Measurements from ENCODE around the gene TSPOAP1.

The TSPOAP1 gene

GRCh38 chr17:58338841-58339754 lies 10.5 kb upstream of the TSPOAP1 start:
- DNase-seq, result peak; percentile 97

- DNase-seq, result peak; percentile 28
Measured at GRCh38 chr17:58338454-58338840, 9.9 kb upstream of the TSPOAP1 start.

GRCh38 chr17:58337600-58338453 lies 9.2 kb upstream of the TSPOAP1 start:
- DNase-seq, result peak; percentile 99

GRCh38 chr17:58337210-58337599 lies 8.6 kb upstream of the TSPOAP1 start:
- no peak for DNase-seq

GRCh38 chr17:58336456-58337209 lies 8.0 kb upstream of the TSPOAP1 start:
- no peak for DNase-seq

GRCh38 chr17:58335779-58336455 lies 7.3 kb upstream of the TSPOAP1 start:
- DNase-seq, result no peak

- no peak for DNase-seq
Measured at GRCh38 chr17:58335061-58335731, 6.6 kb upstream of the TSPOAP1 start.

GRCh38 chr17:58334661-58335060 lies 6.1 kb upstream of the TSPOAP1 start:
- DNase-seq, result no peak

GRCh38 chr17:58334256-58334655 lies 5.7 kb upstream of the TSPOAP1 start:
- no peak for DNase-seq

GRCh38 chr17:58333736-58334207 lies 5.2 kb upstream of the TSPOAP1 start:
- DNase-seq, result no peak

GRCh38 chr17:58332778-58333735 lies 4.5 kb upstream of the TSPOAP1 start:
- no peak for DNase-seq

GRCh38 chr17:58331815-58332777 lies 3.5 kb upstream of the TSPOAP1 start:
- DNase-seq, result no peak

GRCh38 chr17:58330997-58331814 lies 2.6 kb upstream of the TSPOAP1 start:
- peak; percentile 73 for DNase-seq

GRCh38 chr17:58330538-58330996 lies 2.0 kb upstream of the TSPOAP1 start:
- DNase-seq, result no peak

- no peak for DNase-seq
Measured at GRCh38 chr17:58329810-58330537, 1.4 kb upstream of the TSPOAP1 start.

- peak; percentile 32 for DNase-seq
Measured at GRCh38 chr17:58329035-58329809, 627 bp upstream of the TSPOAP1 start.
